Activated CD8-positive, alpha-beta memory T cell treated with anti-CD3 and anti-CD28 coated beads, Interleukin-2, amount 10 ng/mL, durations not matched to agents 7 days and 5 days (primary cell): Measurements from ENCODE around the gene ZNF512B. TPM values are rescaled to one million over a fixed set of nuclear protein-coding genes. Genes with fewer than 3 reads are reported as not detected.
"Not testable (repeated sequence)": the region's sequence is repeated elsewhere in the genome, so short reads cannot be mapped to it uniquely, and the experiment has no call there.

Experiments used
- ATAC-seq: fragments of 150-1000 bp; cut with Tn5 transposase; one replicate; pipeline ENCODE4 v1.10.0; 2021; ENCODE audit warnings: moderate library complexity
- CTCF ChIA-PET: fragments of 350-600 bp; sonication (Branson Sonifier 250); formaldehyde crosslinking; loops from one replicate; lab custom pipeline; 2021; ENCODE audit warnings: antibody characterized with exemption; lab: Charles Lee
- DNase-seq: peaks from one replicate; pipeline ENCODE4 v3.0.0-alpha.2; 2020
- H3K27ac Mint-ChIP-seq: one replicate; pipeline ENCODE4 v1.8.0; 2021; ENCODE audit warnings: mild to moderate bottlenecking, mixed read lengths
- H3K27me3 Mint-ChIP-seq: one replicate; pipeline ENCODE4 v1.8.0; 2021; ENCODE audit warnings: mixed read lengths
- H3K36me3 Mint-ChIP-seq: one replicate; pipeline ENCODE4 v1.8.0; 2021; ENCODE audit warnings: mild to moderate bottlenecking, mixed read lengths
- H3K4me1 Mint-ChIP-seq: one replicate; pipeline ENCODE4 v1.8.0; 2021; ENCODE audit warnings: mixed read lengths
- H3K4me3 Mint-ChIP-seq: one replicate; pipeline ENCODE4 v1.8.0; 2021; ENCODE audit warnings: mild to moderate bottlenecking, moderate library complexity, mixed read lengths
- H3K9me3 Mint-ChIP-seq: one replicate; pipeline ENCODE4 v1.8.0; 2022; ENCODE audit warnings: low read depth, mixed read lengths
- total RNA-seq, 2 experiments: library from RNA; stranded (reverse); gene quantifications; one replicate each; pipeline ENCODE4 v1.2.3, GENCODE V29; 2021

The ZNF512B gene
- total RNA-seq, 2 experiments from 2014 or later = 13.5 to 18.2 TPM

GRCh38 chr20:64000906-64001305 is 31.2 kb upstream of the ZNF512B start:
- Mint-ChIP-seq H3K36me3 (peaks cover 42% of the 10 kb centered on the region), H3K27me3 (no peaks in the 10 kb centered on the region), H3K4me3 (no peak overlapping the region), H3K9me3 (no peaks in the 10 kb centered on the region), H3K4me1 (no peaks in the 10 kb centered on the region), H3K27ac (no peak overlapping the region)
- DNase-seq (no peak), ATAC-seq (no peak)
- CTCF ChIA-PET = interaction anchor here (3.4 kb wide), 1 partner anchor 38 kb away, joined by 18 read pairs; no protein-coding TSS in a partner anchor

GRCh38 chr20:63982937-63983336 is 13.2 kb upstream of the ZNF512B start:
- CTCF ChIA-PET = interaction anchor here (1.2 to 4.5 kb wide), 7 partner anchors 9 to 446 kb away, joined by 3 to 190 read pairs (median 3); partner anchors contain the start of genes C20orf204 and PTK6
- Mint-ChIP-seq H3K27me3 (no peaks in the 10 kb centered on the region), H3K4me3 (peak overlapping the region; percentile 28), H3K9me3 (no peaks in the 10 kb centered on the region), H3K27ac (peak overlapping the region; percentile 27), H3K4me1 (peaks cover 42% of the 10 kb centered on the region), H3K36me3 (peaks cover 32% of the 10 kb centered on the region)
- ATAC-seq (no peak), DNase-seq (no peak)

GRCh38 chr20:63980806-63981728 is 11.3 kb upstream of the ZNF512B start, which contains the start of gene PRPF6:
PRPF6 (plus strand) TSS chr20:63981132; CDS start chr20:63981246, 114 bp downstream.
- Mint-ChIP-seq H3K27me3 (no peaks in the 10 kb centered on the region), H3K27ac (peak within 1 kb of the TSS; percentile 99), H3K9me3 (no peaks in the 10 kb centered on the region), H3K36me3 (peaks cover 30% of the 10 kb centered on the region), H3K4me1 (peaks cover 59% of the 10 kb centered on the region), H3K4me3 (peak within 1 kb of the TSS; percentile 92)
- peak; percentile 97 for DNase-seq
- CTCF ChIA-PET = interaction anchor here (0.7 to 4.5 kb wide), 31 partner anchors 7 to 339 kb away, joined by 3 to 190 read pairs (median 6); partner anchors contain the start of genes ARFRP1, C20orf204, OPRL1 and RGS19
- peak; percentile 64 for ATAC-seq

- H3K4me3 Mint-ChIP-seq = peak overlapping the region; percentile 92
- H3K4me1 Mint-ChIP-seq = peaks cover 61% of the 10 kb centered on the region
- peaks cover 27% of the 10 kb centered on the region for H3K36me3 Mint-ChIP-seq
- peak; percentile 24 for ATAC-seq
- DNase-seq = peak; percentile 74
- peak overlapping the region; percentile 99 for H3K27ac Mint-ChIP-seq
- H3K9me3 Mint-ChIP-seq = no peaks in the 10 kb centered on the region
- no peaks in the 10 kb centered on the region for H3K27me3 Mint-ChIP-seq
- CTCF ChIA-PET = interaction anchor here (0.7 to 4.5 kb wide), 29 partner anchors 9 to 443 kb away, joined by 3 to 190 read pairs (median 6); partner anchors contain the start of genes ARFRP1, C20orf204, OPRL1 and RGS19
These were observed 10.6 kb upstream of the ZNF512B start for GRCh38 chr20:63980317-63980805.

GRCh38 chr20:63979557-63980316 is 10.0 kb upstream of the ZNF512B start, which contains the start of gene SAMD10:
SAMD10 (minus strand) TSS chr20:63979642; CDS start chr20:63979467, 175 bp downstream.
- DNase-seq (peak; percentile 79), ATAC-seq (peak; percentile 20)
- H3K4me3 Mint-ChIP-seq = peak within 1 kb of the TSS; percentile 92
- H3K27me3 Mint-ChIP-seq = no peaks in the 10 kb centered on the region
- peaks cover 27% of the 10 kb centered on the region for H3K36me3 Mint-ChIP-seq
- no peaks in the 10 kb centered on the region for H3K9me3 Mint-ChIP-seq
- H3K4me1 Mint-ChIP-seq = peaks cover 64% of the 10 kb centered on the region
- H3K27ac Mint-ChIP-seq = peak within 1 kb of the TSS; percentile 99
- CTCF ChIA-PET = interaction anchor here (0.7 to 4.5 kb wide), 27 partner anchors 11 to 442 kb away, joined by 3 to 190 read pairs (median 6); partner anchors contain the start of genes ARFRP1, C20orf204, OPRL1 and RGS19

GRCh38 chr20:63979229-63979556 is 9.5 kb upstream of the ZNF512B start:
- Mint-ChIP-seq H3K27me3 (no peaks in the 10 kb centered on the region), H3K27ac (peak overlapping the region; percentile 92), H3K4me1 (peaks cover 61% of the 10 kb centered on the region), H3K36me3 (peaks cover 24% of the 10 kb centered on the region), H3K9me3 (no peaks in the 10 kb centered on the region), H3K4me3 (peak overlapping the region; percentile 62)
- CTCF ChIA-PET = interaction anchor here (1.8 to 4.5 kb wide), 10 partner anchors 11 to 104 kb away, joined by 6 to 190 read pairs (median 10); partner anchors contain the start of genes C20orf204, SOX18 and TCEA2
- ATAC-seq = no peak
- no peak for DNase-seq

GRCh38 chr20:63978319-63979228 is 8.8 kb upstream of the ZNF512B start:
- CTCF ChIA-PET = interaction anchor here (0.7 to 4.5 kb wide), 17 partner anchors 10 to 426 kb away, joined by 3 to 190 read pairs (median 6); partner anchors contain the start of genes ARFRP1, C20orf204, TCEA2 and UCKL1
- Mint-ChIP-seq H3K36me3 (peaks cover 26% of the 10 kb centered on the region), H3K4me1 (peaks cover 65% of the 10 kb centered on the region), H3K4me3 (peak overlapping the region; percentile 62), H3K9me3 (no peaks in the 10 kb centered on the region), H3K27me3 (no peaks in the 10 kb centered on the region), H3K27ac (peak overlapping the region; percentile 92)
- ATAC-seq (peak; percentile 18), DNase-seq (peak; percentile 82)

- no peaks in the 10 kb centered on the region for H3K27me3 Mint-ChIP-seq
- peaks cover 22% of the 10 kb centered on the region for H3K36me3 Mint-ChIP-seq
- ATAC-seq (peak; percentile 58), DNase-seq (peak; percentile 88)
- H3K27ac Mint-ChIP-seq = peak overlapping the region; percentile 92
- H3K4me3 Mint-ChIP-seq = peak overlapping the region; percentile 62
- peaks cover 62% of the 10 kb centered on the region for H3K4me1 Mint-ChIP-seq
- H3K9me3 Mint-ChIP-seq = no peaks in the 10 kb centered on the region
- CTCF ChIA-PET = interaction anchor here (0.7 to 1.8 kb wide), 11 partner anchors 10 to 425 kb away, joined by 3 to 24 read pairs (median 3); partner anchors contain the start of genes ARFRP1, UCKL1 and ZGPAT
These were observed 8.1 kb upstream of the ZNF512B start for GRCh38 chr20:63977739-63978276.

GRCh38 chr20:63976980-63977738 is 7.4 kb upstream of the ZNF512B start:
- H3K27me3 Mint-ChIP-seq = no peaks in the 10 kb centered on the region
- peak; percentile 43 for DNase-seq
- CTCF ChIA-PET = interaction anchor here (0.7 to 1.8 kb wide), 11 partner anchors 10 to 425 kb away, joined by 3 to 24 read pairs (median 3); partner anchors contain the start of genes ARFRP1, UCKL1 and ZGPAT
- peaks cover 56% of the 10 kb centered on the region for H3K4me1 Mint-ChIP-seq
- H3K9me3 Mint-ChIP-seq = no peaks in the 10 kb centered on the region
- ATAC-seq = no peak
- peaks cover 18% of the 10 kb centered on the region for H3K36me3 Mint-ChIP-seq
- peak overlapping the region; percentile 62 for H3K4me3 Mint-ChIP-seq
- H3K27ac Mint-ChIP-seq = peak overlapping the region; percentile 92

GRCh38 chr20:63976511-63976910 is 6.8 kb upstream of the ZNF512B start:
- DNase-seq = peak; percentile 44
- not testable (repeated sequence) for H3K9me3 Mint-ChIP-seq, H3K4me3 Mint-ChIP-seq, H3K27me3 Mint-ChIP-seq, ATAC-seq
- Mint-ChIP-seq H3K4me1 (peaks cover 51% of the 10 kb centered on the region), H3K36me3 (peaks cover 18% of the 10 kb centered on the region), H3K27ac (peak overlapping the region; percentile 39)
- CTCF ChIA-PET = interaction anchor here (1.8 to 4.7 kb wide), 2 partner anchors 63 kb away, joined by 24 to 56 read pairs; no protein-coding TSS in a partner anchor
